OCI-LY7 (cell line): Measurements from ENCODE around the gene ABCC11. TPM values are rescaled to one million over a fixed set of nuclear protein-coding genes. Genes with fewer than 3 reads are reported as not detected.

Experiments used
- BruUV-seq: library from RNA; stranded (reverse); fragments of 400-500 nt; replicated peaks from 2 replicates; lab custom pipeline; 2021; lab: Mats Ljungman, UMichigan
- CTCF ChIA-PET: fragments of 300-600 bp; sonication (Branson Sonifier 250); formaldehyde crosslinking; loops from one replicate; lab custom pipeline; 2022; ENCODE audit warnings: antibody characterized with exemption; ENCODE audit not compliant: unreplicated experiment; lab: Charles Lee
- POLR2A ChIA-PET: fragments of 300-600 bp; sonication (Branson Sonifier 250); formaldehyde crosslinking; loops from one replicate; lab custom pipeline; 2022; ENCODE audit warnings: antibody characterized with exemption; lab: Charles Lee
- DNase-seq: peaks from one replicate; pipeline ENCODE4 v3.0.0-alpha.2; 2015; ENCODE audit warnings: low spot score
- H2AFZ ChIP-seq: fragments of 200-600 bp; sonication (generic), shearing (Covaris generic); 2 replicates; pipeline ENCODE4 v1.6.1; 2014; ENCODE audit warnings: mild to moderate bottlenecking, antibody characterized with exemption, low read length, moderate library complexity
- H3K27ac ChIP-seq: fragments of 200-600 bp; sonication (generic); 2 replicates; pipeline ENCODE4 v1.5.1; 2014; ENCODE audit warnings: mixed run types, low read depth, mild to moderate bottlenecking, moderate library complexity, low read length, inconsistent platforms; ENCODE audit not compliant: poor library complexity, severe bottlenecking
- H3K36me3 ChIP-seq: fragments of 200-600 bp; sonication (generic); 2 replicates; pipeline ENCODE4 v1.6.1; 2014; ENCODE audit warnings: mild to moderate bottlenecking, antibody characterized with exemption, low read length, moderate library complexity, mixed read lengths; ENCODE audit not compliant: insufficient read depth
- H3K4me1 ChIP-seq: fragments of 200-600 bp; sonication (generic); 2 replicates; pipeline ENCODE4 v1.5.1; 2014; ENCODE audit warnings: mild to moderate bottlenecking, low read length; ENCODE audit not compliant: insufficient read depth, poor library complexity, severe bottlenecking
- H3K4me2 ChIP-seq: fragments of 200-600 bp; sonication (generic); 2 replicates; pipeline ENCODE4 v1.6.1; 2014; ENCODE audit warnings: mild to moderate bottlenecking, low read length
- H3K4me3 ChIP-seq: fragments of 200-600 bp; sonication (generic); 2 replicates; pipeline ENCODE4 v1.5.1; 2014; ENCODE audit warnings: mild to moderate bottlenecking, low read depth, low read length; ENCODE audit not compliant: poor library complexity, severe bottlenecking
- H3K79me2 ChIP-seq: fragments of 200-600 bp; sonication (generic); 2 replicates; pipeline ENCODE4 v1.6.1; 2016; ENCODE audit warnings: low read depth, mild to moderate bottlenecking, low read length, moderate library complexity, mixed read lengths; ENCODE audit not compliant: insufficient read depth
- H3K9me2 ChIP-seq: fragments of 200-600 bp; sonication (generic); 2 replicates; pipeline ENCODE4 v1.6.1; 2016; ENCODE audit warnings: mild to moderate bottlenecking, low read length, mixed read lengths; ENCODE audit not compliant: insufficient read depth
- H3K9me3 ChIP-seq: fragments of 200-600 bp; sonication (generic); 2 replicates; pipeline ENCODE4 v1.6.1; 2014; ENCODE audit warnings: mild to moderate bottlenecking, mixed run types, low read length, mixed read lengths
- H4K20me1 ChIP-seq: fragments of 200-600 bp; sonication (generic); 2 replicates; pipeline ENCODE4 v1.6.1; 2014; ENCODE audit warnings: mild to moderate bottlenecking, antibody characterized with exemption, low read length, moderate library complexity, mixed read lengths; ENCODE audit not compliant: insufficient read depth
- CTCF ChIP-seq: fragments of 200-600 bp; sonication (generic); conservative IDR thresholded peaks from 2 replicates; pipeline ENCODE4 v1.5.1; 2014; ENCODE audit warnings: mild to moderate bottlenecking, antibody characterized with exemption, low read length, moderate library complexity, mixed read lengths
- EZH2phosphoT487 ChIP-seq: fragments of 200-600 bp; sonication (generic); IDR thresholded peaks from 2 replicates; pipeline ENCODE4 v1.6.1; 2018; ENCODE audit warnings: low read depth, borderline replicate concordance, mild to moderate bottlenecking, mixed run types, antibody characterized with exemption, low read length, moderate library complexity, mixed read lengths
- intact Hi-C: fragments of 100-400 bp; cut with micrococcal nuclease; formaldehyde crosslinking; loops from one replicate; pipeline ENCODE4 v1.10.0; 2022; ENCODE audit not compliant: unreplicated experiment
- total RNA-seq, 2 experiments: library from RNA; depleted of rRNA in 1 of 2; stranded (reverse); fragments of >200 nt in 1 of 2; shearing (Covaris generic) in 1 of 2; gene quantifications; 2 replicates each; pipeline ENCODE4 v1.2.3, GENCODE V29; 2014 to 2022

The ABCC11 gene
- total RNA-seq, 2 experiments from 2014 or later = 0.10 TPM; not detected in 1

GRCh38 chr16:48137822-48138221, 109.5 kb downstream of the ABCC11 start:
- no peaks in the 10 kb centered on the region for H3K9me2 ChIP-seq
- H3K4me3 ChIP-seq = no peak overlapping the region
- H3K4me2 ChIP-seq = no peak overlapping the region
- H3K9me3 ChIP-seq = no peaks in the 10 kb centered on the region
- ChIA-PET CTCF (interaction anchor here (0.6 kb wide), 1 partner anchor 560 kb away, joined by 5 read pairs; no protein-coding TSS in a partner anchor), POLR2A (no interaction called here)
- H2AFZ ChIP-seq = no peak overlapping the region
- no peaks in the 10 kb centered on the region for H3K79me2 ChIP-seq
- H3K4me1 ChIP-seq = no peaks in the 10 kb centered on the region
- H3K27ac ChIP-seq = no peak overlapping the region
- no peak for DNase-seq
- intact Hi-C loops = no loop called here
- no peaks in the 10 kb centered on the region for H3K36me3 ChIP-seq
- no peak for TF ChIP-seq EZH2phosphoT487
- no peaks in the 10 kb centered on the region for H4K20me1 ChIP-seq
- no TSS peak for BruUV-seq

GRCh38 chr16:48136547-48137360, 110.6 kb downstream of the ABCC11 start:
- DNase-seq = no peak
- Histone ChIP-seq H3K9me2 (no peaks in the 10 kb centered on the region), H4K20me1 (no peaks in the 10 kb centered on the region), H2AFZ (no peak overlapping the region), H3K4me3 (no peak overlapping the region), H3K27ac (no peak overlapping the region), H3K4me1 (no peaks in the 10 kb centered on the region), H3K36me3 (no peaks in the 10 kb centered on the region), H3K4me2 (no peak overlapping the region), H3K79me2 (no peaks in the 10 kb centered on the region), H3K9me3 (no peaks in the 10 kb centered on the region)
- no peak for TF ChIP-seq EZH2phosphoT487
- TF ChIP-seq CTCF = no peak
- BruUV-seq = no TSS peak
- ChIA-PET POLR2A (interaction anchor here (0.6 kb wide), 1 partner anchor 12 kb away, joined by 3 read pairs; no protein-coding TSS in a partner anchor), CTCF (no interaction called here)
- intact Hi-C loops = no loop called here

- Histone ChIP-seq H3K9me3 (no peaks in the 10 kb centered on the region), H3K36me3 (no peaks in the 10 kb centered on the region), H3K4me3 (no peak overlapping the region), H2AFZ (no peak overlapping the region), H3K79me2 (no peaks in the 10 kb centered on the region), H3K27ac (no peak overlapping the region), H3K4me2 (no peak overlapping the region), H3K9me2 (no peaks in the 10 kb centered on the region), H3K4me1 (no peaks in the 10 kb centered on the region), H4K20me1 (no peaks in the 10 kb centered on the region)
- no peak for TF ChIP-seq CTCF
- TF ChIP-seq EZH2phosphoT487 = no peak
- no peak for DNase-seq
- BruUV-seq = no TSS peak
- POLR2A ChIA-PET = interaction anchor here (0.6 kb wide), 1 partner anchor 1042 kb away, joined by 4 read pairs; no protein-coding TSS in a partner anchor
- CTCF ChIA-PET = no interaction called here
- intact Hi-C loops = no loop called here
Measured at GRCh38 chr16:48133455-48134211, 113.7 kb downstream of the ABCC11 start.
